Effector CD4-positive, alpha-beta T cell (primary cell): ENCODE data around the gene EPAS1.

Source experiments
- DNase-seq: peaks from one replicate; pipeline ENCODE4 v3.0.0-alpha.2; 2020

EPAS1 gene

DNA sequence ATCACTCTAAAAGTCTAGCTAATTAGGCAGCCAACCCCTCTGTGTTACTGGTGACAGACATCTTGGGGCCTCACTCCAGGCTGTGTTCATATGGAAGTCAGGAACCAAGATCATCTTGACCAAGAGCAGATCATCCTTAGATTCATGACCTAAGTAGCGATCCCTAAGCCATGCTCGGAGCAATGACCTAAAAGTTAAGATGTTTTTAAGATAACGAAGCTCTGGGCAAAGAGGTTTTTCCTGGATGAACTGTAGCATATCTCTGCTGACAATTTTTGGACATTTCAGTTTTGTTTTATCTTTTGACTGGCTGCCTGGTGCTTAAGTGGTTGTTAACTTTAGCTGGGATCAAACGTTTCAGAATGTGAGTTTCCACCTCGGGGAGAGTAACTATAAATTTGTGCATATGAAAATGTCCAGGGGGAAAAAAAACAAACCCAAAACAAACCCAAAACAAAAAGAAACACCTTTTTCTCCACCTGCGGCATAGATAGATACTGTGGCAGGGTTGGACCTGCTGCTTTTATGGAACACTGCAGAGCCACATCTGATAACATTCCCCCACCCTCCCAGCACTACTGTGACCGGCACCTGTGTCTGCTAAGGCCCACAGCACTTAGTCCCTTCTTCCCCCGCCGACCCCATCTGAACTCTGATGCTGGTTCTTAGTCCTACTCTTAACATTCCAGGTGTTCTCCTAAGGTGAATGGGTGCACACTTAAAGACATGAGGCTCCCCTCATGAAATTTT is 45.5 kb downstream of the EPAS1 start:
- no peak for DNase-seq

DNA sequence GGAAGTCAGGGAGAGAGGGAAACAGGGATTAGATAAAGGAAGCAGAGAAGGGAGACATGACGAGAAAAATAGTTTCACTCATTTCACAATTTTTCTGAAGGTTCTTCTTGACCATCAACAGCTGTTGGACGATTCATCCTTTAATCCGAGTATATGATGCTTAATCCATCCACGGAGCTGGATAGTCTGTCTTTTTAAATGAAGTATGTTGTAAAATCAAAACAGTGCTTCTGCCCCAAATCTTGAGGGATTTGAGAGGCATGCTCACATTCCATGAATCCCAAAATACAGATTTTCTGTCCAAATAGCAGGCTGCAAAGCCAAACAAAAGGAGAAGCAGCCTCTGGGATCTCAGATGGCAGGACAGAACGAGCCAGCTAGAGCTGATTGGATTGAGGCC is 47.5 kb downstream of the EPAS1 start:
- no peak for DNase-seq

DNA sequence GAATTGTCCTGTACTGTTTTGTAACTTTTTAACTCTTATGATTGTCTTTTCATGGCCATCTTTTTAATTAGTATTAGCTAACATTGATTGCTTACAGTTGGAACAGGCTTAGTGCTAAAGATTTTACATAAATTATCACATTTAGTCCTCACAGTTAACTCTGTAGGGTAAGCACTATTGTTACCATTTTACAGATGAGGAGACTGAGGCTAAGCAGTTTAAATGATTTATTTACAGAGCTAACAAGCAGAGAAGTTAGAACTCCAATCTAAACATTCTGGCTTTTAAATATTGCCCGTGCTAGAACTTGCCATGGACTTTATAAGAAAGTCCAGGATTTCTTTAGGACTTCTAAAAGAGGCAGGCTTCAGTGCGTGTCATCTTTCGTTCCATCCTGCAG is 48.6 kb downstream of the EPAS1 start:
- no peak for DNase-seq

DNA sequence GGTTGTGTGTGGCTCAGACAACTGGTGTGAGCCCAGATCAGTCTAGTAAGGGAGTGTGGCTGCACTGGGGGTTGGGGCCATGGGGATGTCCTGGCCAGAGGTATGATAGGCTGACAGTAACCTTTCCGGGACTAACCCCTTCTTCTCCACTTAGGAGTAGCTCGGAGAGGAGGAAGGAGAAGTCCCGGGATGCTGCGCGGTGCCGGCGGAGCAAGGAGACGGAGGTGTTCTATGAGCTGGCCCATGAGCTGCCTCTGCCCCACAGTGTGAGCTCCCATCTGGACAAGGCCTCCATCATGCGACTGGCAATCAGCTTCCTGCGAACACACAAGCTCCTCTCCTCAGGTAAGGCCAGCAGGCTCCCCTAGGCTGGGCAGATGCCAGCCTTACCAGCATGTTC is 49.5 kb downstream of the EPAS1 start:
- no peak for DNase-seq

DNA sequence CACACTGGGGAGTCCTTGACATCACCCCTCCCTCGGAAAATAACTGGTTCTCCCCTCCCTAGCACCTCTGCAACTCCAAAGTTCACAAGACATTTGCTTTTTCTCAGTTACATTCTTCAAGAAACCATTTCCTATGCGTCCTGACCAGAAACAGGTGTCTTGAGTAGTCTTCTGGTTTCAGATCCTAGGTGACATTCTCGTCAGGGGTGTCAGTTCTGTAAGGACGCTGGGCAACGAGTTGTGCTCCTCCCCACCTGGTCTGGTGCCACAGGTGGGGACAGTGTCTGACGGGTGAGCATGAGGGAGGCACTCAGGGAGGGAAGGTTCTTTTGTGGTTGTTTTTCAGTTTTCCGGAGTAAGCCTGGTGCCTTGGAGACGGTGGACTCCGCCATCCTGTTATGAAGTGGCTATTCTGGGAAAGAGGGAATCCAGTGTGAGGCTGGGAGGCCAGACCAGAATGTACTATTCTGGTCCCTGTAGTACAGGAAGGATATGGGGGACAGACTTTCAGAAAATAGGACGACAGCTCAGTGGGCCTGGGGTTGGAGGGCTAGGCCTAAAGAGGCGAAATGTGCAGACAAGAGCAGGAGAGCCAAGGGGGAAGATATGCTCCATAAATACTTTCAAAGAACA is 50.6 kb downstream of the EPAS1 start:
- no peak for DNase-seq

DNA sequence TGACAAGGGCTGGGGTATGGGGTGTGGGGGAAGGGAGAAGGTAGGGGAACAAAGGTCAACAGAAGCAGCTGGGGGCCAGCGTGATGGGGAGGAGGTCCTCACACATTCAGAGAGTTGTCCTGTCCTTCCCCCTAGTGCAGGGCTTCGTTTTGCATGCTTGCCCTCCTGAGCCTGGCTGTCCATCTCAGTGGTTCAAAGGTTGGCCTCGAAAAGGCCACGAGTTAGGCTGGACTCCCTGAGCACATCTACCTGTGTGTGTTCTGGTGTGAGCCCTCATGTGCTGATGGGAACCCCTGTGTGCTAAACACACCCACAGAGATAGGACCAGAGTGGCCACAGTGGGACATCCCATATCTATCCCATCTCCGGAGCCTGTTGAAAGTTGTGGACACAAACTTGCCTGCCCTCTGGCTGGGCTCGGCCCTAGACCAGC is 51.9 kb downstream of the EPAS1 start:
- no peak for DNase-seq

DNA sequence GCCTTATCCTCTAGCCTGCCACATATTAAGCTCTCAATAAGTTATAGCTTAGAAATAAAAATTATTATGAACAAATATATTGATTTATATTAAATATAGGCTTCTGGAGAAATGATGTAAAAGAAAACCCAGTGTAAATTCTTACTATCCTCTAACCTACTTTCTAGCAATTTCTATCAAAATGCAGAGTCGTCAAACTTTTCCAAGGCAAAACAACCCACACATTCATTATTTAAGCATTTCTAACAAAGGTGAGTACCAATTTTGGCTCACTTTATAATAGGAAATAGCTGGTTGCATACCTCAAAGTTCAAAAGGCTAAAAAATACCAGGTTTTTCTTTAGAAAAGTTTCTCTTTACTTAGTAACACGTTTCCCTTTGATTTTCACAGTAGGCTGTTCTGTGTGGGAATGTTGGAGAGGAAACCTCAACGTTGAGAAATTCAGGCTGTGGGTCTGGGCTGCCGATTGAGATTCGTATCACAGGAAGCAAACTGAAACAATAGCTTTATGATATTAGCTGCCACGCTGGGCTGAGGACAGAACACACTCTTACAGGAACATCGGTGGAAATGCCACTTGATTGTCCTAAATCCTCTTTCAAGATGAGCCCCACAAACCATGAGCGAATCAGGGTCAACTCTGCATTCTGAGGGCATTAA is 53.0 kb downstream of the EPAS1 start:
- no peak for DNase-seq

DNA sequence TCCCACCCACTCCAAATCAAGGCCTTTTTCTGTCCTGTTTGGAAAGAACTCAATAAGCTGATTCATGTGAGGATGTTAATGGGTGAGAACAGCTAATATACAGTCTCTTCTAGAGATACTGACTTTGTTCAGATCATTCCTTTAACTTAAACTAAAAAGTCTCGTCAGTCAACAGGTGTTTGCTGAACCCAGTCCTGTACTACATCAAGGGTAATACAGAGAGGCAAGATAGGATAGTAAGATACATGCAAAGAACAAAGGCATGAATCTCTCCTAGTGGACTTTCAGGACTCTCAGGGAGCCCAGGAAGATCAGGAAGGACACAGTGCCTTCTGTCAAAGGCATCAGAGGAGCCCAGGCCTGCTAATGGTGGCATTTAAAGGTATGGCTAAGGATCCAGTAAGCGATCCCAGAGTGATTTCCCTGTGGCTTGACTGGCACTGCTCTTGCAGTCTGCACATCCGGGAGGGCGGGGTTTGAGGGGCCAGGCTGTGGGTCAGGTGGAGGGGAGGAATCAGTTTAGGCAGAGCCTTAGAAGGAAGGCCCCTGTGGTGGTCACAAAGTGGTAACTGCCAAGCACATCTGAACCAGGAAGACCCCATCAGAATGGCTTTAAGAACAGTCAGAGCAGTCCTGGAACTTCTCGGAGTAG is 54.0 kb downstream of the EPAS1 start:
- DNase-seq = no peak

DNA sequence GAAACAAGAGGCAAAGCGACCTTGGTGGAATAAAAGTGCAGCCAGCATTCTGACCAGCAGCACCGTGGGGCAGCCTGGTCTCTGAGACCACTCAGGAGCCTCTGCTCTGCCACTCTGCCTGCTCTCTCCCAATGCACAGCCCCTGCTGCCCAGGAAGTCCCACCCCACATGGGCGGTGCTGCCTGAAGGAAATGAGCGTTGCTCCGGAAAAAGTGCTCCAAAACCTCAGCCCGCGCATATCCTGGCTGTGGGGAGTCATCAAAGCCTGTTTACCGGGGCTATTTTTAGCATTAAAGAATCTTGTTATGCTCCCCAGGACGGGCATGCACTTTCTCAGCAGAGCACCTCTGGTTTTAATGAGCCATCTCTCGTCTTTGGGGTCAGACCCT is 54.5 kb downstream of the EPAS1 start:
- DNase-seq = peak; percentile 34

DNA sequence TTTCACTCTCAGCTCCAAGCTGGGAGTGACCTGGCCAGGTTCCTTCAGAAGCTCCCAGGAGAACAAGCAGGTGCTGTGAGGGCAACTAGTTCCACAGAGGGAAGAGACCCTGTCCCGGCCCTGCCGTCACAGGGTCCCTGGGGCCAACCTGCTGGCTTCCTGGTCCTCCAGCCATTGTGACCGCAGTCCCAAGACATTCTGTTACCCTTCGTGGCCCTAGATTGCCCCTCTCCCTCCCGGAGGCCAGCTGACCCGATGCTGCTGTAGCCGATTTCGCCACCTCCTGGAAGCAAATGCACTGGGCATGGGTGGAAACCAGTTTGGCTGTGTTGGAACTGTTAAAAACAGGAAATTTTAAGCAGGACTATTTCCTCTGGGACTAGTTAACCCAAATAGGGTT is 55.4 kb downstream of the EPAS1 start:
- no peak for DNase-seq

DNA sequence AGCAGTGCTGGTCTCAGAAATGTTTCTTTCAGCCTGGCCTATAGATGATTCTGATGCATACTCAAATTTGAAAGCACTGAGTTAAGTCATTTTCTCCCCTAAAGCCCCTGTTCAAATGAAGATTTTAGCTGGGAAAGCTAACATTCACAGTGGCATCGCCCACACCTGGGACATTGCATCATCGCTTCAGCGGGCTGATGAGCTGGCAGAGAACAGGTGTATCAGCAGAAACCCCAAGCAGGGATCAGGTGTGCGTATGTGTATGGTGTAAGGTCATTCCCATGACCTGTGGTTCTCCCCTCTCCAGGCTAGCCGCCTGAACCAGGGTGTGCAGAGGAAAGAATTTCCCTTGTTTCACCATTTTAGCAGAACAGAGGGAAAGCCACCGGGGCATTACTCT is 56.3 kb downstream of the EPAS1 start:
- no peak for DNase-seq

DNA sequence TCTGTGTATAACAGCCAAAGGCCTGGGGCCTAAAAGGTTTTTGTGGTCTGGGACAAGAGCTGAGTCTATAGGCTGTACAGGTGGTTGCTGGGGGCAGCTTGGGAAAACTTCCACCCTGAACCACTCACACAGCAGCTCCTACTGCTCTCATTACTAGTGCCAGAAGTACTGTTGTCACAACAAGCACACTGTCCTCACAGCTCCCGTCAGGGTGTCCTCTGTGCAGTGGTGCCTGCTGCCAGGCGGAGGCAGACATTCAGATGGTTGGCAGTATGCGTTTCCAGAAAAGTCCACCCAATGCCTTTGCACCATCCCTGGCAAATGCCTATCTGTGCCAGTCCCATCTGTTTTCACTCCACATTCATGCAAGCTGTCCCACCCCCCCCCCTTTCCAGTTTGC is 58.5 kb downstream of the EPAS1 start:
- no peak for DNase-seq

DNA sequence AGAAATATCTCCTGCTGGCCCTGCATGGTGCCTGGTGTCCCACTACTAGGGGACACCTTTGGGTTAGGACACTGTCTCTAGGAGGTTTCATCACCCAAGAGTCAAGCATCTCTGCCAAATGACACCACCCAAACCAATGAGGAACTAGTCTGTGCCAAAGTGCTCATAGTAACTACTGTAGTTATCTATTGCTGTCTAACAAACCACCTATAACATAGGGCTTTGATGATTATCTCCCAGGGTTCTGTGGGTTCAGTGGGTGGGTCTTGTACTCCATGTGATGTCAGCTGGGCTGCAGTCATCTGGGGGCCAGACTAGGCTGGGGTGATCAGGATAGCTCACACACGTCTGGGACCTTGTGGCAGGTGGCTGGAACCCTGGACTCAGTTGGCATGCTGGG is 59.8 kb downstream of the EPAS1 start:
- DNase-seq = no peak

DNA sequence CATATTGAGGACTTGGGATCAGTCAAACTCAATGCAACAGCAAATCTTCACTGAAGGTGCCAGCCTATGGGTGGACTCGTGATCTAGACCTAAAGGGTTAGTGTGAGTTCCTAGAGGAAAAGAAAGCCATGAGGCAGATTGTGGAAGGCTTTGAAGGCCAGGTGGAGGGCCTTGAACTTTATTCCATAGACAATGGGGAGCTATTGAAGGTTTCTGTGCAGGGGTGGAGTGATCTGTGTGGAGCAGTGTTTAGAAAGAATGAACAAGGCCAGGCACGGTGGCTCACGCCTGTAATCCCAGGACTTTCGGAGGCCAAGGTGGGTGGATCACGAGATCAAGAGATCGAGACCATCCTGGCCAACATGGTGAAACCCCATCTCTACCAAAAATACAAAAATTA is 61.5 kb downstream of the EPAS1 start:
- DNase-seq = no peak

DNA sequence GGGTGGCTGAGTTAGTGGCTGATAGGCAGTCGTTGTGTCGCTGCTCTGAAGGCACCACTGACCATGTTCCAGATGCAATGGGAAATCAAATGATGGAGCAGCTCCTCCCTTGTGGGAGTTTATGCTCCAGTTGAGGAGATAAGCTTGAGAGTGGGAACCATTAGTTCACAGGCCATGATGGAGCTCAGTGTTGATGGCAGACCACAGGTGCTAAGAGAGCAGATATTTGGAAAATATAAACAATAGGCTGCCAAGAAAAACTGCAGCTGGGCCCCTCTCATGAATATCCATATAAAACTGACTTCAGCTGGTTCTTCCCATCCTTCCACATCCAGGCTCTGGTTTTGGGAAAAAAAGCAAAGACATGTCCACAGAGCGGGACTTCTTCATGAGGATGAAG is 63.1 kb downstream of the EPAS1 start:
- DNase-seq = no peak

DNA sequence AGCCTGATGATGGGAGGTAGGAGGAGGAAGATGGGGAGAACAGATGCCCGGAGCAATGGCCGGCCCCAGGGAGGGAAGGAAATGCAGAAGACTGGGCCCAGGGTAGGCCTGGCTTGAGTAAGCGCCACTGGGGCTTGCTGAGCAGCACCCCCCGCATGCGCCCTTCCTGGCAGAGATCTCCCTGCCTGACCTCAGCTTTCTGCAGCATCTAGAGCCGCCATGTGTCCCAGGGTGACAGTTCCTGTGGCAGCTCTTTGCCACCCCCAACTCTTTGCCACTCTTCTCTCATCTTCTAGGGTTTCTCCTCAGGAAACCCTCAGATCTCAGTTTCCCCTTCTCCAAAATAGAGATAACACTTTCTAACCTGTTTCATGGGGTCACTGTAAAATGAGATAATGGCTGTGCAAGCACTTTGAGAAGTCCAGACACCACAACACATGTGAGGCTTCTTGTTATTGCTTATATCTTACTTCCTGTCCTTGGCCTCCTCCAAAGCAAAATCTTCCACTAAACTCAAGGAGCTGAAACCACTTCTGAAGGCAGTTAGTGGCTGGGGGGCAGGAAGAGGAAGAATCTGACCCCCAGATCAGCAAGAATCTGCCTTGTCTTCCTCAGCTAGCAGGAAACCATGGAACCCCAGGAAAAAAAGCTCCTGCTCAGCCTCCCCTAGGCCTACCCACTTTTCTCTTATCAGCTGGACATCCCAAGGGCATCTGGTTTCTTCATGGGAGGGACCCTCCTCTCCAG is 64.9 kb downstream of the EPAS1 start:
- DNase-seq = no peak

DNA sequence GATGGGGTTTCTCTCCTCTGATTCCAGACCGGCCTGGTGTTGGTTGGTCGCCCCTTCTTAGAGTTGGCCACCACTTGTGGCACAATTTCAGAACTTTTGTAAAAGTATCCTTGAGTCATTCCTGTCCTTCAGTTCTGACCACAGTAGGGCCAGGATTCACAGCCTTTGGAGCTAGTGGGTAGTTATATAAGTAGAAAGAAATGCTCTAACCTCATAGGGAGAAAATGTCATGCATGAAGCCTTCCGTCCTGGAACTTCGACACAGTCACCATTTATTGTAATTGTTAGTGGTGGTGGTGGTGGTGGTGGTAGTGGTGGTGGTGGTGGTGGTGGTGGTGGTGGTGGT is 65.4 kb downstream of the EPAS1 start:
- no peak for DNase-seq

DNA sequence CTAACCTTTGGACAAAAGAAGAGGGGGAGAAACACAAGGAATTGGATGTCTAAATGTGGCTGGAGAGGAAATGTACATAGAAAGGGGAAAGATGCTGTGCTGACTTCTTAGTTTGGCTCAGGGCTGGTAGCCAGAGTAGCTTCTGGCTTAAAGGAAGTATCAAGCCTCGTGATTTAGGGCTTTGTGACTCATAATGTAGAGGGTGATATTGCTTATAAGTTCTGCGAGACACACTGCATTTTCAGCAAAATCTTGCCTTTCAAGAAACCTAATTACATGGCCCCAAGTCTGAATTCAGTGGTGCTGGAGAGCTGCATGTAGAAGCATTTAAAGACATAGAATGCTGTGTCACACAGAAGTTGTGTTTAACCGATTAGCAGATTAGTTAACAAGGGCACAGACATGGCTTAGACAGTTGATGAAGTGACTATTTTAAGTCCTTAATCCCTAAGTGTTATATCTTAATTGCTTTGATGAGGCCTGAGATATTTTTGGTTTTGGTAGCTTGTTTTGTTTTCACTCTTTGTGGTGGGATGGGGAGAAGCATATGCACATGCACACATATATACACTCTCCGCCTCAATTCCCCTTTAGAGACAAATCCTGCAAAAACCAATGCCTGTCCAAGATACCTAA is 66.4 kb downstream of the EPAS1 start:
- no peak for DNase-seq

DNA sequence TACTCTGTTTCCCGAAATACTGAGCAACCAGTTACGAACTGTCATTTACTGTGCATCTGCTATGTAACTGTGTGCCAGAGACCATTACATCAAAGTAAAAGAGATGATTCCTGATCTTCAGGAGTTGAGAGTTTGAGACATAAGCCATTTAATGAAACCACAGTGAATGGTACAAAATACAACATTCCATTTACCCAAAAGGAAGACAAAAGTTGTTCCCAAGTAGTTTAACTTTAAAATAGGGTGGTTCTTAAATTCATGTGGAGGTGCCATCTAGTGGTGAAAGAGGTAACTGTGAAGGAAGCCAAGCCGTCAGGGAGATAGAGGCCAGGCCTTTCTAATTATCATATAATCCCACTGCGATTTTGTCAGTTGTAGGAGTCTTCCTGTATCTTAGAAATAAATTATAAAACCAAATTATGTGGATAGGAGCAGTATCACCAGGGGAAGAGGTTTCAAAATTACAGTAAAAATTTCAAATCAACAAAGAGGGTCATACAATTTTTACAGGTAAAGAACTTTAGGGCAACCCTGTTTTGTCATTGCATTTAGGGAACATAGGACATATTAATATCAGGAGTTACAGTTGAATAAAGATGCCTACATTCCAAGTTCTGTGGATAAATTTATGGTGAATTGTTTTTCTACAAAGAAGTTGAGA is 67.7 kb downstream of the EPAS1 start:
- DNase-seq = peak; percentile 23

DNA sequence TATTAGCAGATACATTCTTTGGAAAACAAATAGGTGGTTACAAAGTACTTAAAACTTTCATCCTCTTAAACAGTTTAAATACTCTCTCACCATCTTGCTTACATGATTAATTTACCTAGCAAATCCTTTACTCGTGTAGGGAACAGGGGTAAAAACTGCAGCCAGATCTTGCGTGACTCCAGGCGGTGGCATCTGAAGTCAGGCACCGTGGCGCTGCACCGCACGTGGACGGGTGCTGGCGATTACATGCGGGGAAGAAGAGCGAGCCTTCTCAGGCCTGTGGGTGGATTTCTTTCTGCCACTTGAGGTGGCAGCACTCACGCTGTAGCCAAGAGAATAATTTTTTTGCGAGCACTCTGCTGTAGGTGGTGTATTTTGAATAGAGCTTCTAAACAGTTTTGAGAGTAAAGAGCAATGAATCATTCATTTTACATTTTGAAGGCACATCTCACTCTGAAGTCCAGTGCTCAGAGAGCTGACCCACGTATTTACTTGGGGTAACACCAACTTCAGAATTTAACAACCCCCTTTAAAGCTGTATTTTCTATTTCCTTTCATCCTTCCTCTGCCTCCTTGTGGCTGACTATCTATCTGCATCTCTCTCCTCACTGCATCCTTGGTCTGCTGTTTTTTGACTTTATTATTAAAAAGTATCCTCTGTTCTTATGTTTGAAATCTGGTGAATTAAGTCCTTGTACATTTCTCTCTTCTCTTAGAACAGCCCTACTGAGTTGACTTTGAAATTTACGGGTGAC is 68.9 kb downstream of the EPAS1 start:
- DNase-seq = no peak

DNA sequence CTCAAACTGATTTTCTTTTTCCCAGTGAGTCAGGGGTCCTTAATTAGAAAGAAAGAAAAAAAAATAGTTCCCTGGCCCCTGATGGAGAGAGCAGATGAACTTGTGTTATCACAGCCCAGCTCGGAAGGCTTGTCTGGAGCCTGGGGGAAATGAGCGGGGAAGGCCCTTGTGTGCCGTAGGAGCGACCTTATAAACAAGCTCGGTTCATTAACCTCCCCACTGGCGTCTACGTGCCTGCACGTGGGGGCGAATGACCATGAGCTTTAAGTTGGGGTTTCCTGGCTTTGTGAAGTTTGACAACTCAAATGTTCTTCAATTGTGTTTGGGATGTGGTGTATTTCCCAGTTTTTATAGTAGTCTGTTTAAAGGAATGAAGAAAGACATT is 69.5 kb downstream of the EPAS1 start:
- DNase-seq = no peak
